K562 (cell line): ENCODE results near the gene OR8B4. TPM values are rescaled to one million over a fixed set of nuclear protein-coding genes. Genes with fewer than 3 reads are reported as not detected.
A peak's percentile ranks its signal among the peaks of the same experiment; 100 is the strongest.

Source experiments
- ATAC-seq: fragments of 200-7000 bp; cut with Tn5 transposase; 3 replicates; pipeline ENCODE4 v1.9.1; 2020; ENCODE audit warnings: moderate library complexity
- BruUV-seq: library from RNA; stranded (reverse); fragments of 400-500 nt; replicated peaks from 2 replicates; lab custom pipeline; 2021; lab: Mats Ljungman, UMichigan
- CTCF ChIA-PET: fragments of 300-600 bp; formaldehyde crosslinking; extraction: SDS; loops from one replicate; lab custom pipeline; 2021; ENCODE audit warnings: low intra/inter-chr PET ratio; lab: Yijun Ruan, JAX
- POLR2A ChIA-PET: fragments of 300-600, 350-650 bp; sonication (Branson Sonifier 250); formaldehyde crosslinking; extraction: SDS; loops from one replicate; lab custom pipeline; 2021; ENCODE audit warnings: antibody characterized with exemption, inconsistent platforms; lab: Yijun Ruan, JAX
- DNase-seq, 4 experiments: peaks; one replicate each; pipeline versions ENCODE4 v3.0.0 to v3.0.0-alpha.2; 2011 to 2018; ENCODE audit warnings: low spot score in 3 of 4, mixed read lengths in 3 of 4; ENCODE audit errors: extremely low read depth in 1 of 4
- FAIRE-seq: peaks from 2 replicates; lab custom pipeline; 2011; peaks lifted over from hg19 to GRCh38; lab: Jason Lieb, UNC
- H2AFZ ChIP-seq: 2 replicates; pipeline ENCODE4 v1.6.0; 2011; ENCODE audit warnings: low read depth, low read length, control low read depth, inconsistent platforms
- H3K27ac ChIP-seq: fragments of 200-600 bp; 3 replicates; pipeline ENCODE4 v1.8.0; 2011; ENCODE audit warnings: low read depth, mild to moderate bottlenecking, control low read depth, inconsistent platforms, low read length, moderate library complexity, mixed read lengths; ENCODE audit errors: extremely low read depth
- H3K27me3 ChIP-seq, 2 experiments: fragments of 300-600 bp in 1 of 2; 2 replicates in 1 of 2; 3 replicates in 1 of 2; pipeline versions ENCODE4 v1.6.0 to v1.8.0; 2011; ENCODE audit warnings: inconsistent platforms in 2 of 2, low read length in 2 of 2, mild to moderate bottlenecking in 1 of 2, mixed read lengths in 1 of 2, moderate library complexity in 1 of 2; ENCODE audit not compliant: control insufficient read depth in 2 of 2, insufficient read depth in 2 of 2
- H3K36me3 ChIP-seq: fragments of 300-600 bp; 3 replicates; pipeline ENCODE4 v1.8.0; 2011; ENCODE audit warnings: mild to moderate bottlenecking, low read length, inconsistent platforms; ENCODE audit not compliant: control insufficient read depth, insufficient read depth
- H3K4me1 ChIP-seq, 2 experiments: fragments of 200-600 bp in 1 of 2; replicated peaks in 1 of 2; 2 replicates in 1 of 2; 3 replicates in 1 of 2; pipeline versions ENCODE4 v1.5.1 to v1.8.0; 2011; ENCODE audit warnings: inconsistent platforms in 2 of 2, low read length in 2 of 2, mild to moderate bottlenecking in 1 of 2, mixed read lengths in 1 of 2, moderate library complexity in 1 of 2; ENCODE audit not compliant: control insufficient read depth in 2 of 2, insufficient read depth in 2 of 2
- H3K4me2 ChIP-seq: 2 replicates; pipeline ENCODE4 v1.6.1; 2011; ENCODE audit warnings: low read length, control low read depth, inconsistent platforms, mixed read lengths; ENCODE audit not compliant: insufficient read depth
- H3K4me3 ChIP-seq: fragments of 200-600 bp; sonication (generic), shearing (Covaris generic); 2 replicates; pipeline ENCODE4 v1.5.1; 2016; ENCODE audit warnings: control low read depth, inconsistent platforms
- H3K79me2 ChIP-seq: fragments of 200-600 bp; 3 replicates; pipeline ENCODE4 v1.8.0; 2011; ENCODE audit warnings: low read length, inconsistent platforms; ENCODE audit not compliant: control insufficient read depth, insufficient read depth
- H3K9ac ChIP-seq, 2 experiments: 2 replicates each; pipeline versions ENCODE4 v1.6.0 to v1.6.1; 2011; ENCODE audit warnings: low read depth in 2 of 2, low read length in 2 of 2, control low read depth in 1 of 2, inconsistent platforms in 1 of 2, mild to moderate bottlenecking in 1 of 2, mixed read lengths in 1 of 2; ENCODE audit not compliant: insufficient read depth in 1 of 2
- H3K9me1 ChIP-seq: one replicate; pipeline ENCODE4 v1.6.0; 2011; ENCODE audit warnings: inconsistent platforms, mild to moderate bottlenecking, low read length, moderate library complexity; ENCODE audit not compliant: control insufficient read depth, insufficient read depth
- H3K9me3 ChIP-seq: replicated peaks from 2 replicates; pipeline ENCODE4 v1.5.1; 2011; ENCODE audit warnings: low read depth, low read length, inconsistent platforms; ENCODE audit not compliant: control insufficient read depth, insufficient read depth
- H4K20me1 ChIP-seq: replicated peaks from 2 replicates; pipeline ENCODE4 v1.6.1; 2011; ENCODE audit warnings: low read length, inconsistent platforms, mixed read lengths; ENCODE audit not compliant: control insufficient read depth, insufficient read depth
- CBFA2T3 ChIP-seq: fragments of 450-650 bp; IDR thresholded peaks from 2 replicates; pipeline ENCODE4 v1.6.1; 2017
- CEBPG ChIP-seq, 3 experiments: fragments of 200-800 bp in 1 of 3; sonication (Bioruptor generic) in 1 of 3; sonication (generic) in 1 of 3; formaldehyde crosslinking in 1 of 3; IDR thresholded peaks in 2 of 3; conservative IDR thresholded peaks in 1 of 3; 2 replicates each; pipeline versions ENCODE4 v1.6.1 to v1.8.0; 2016 to 2022; ENCODE audit warnings: missing compliant biosample characterization in 2 of 3, missing genetic modification characterization in 2 of 3, mild to moderate bottlenecking in 1 of 3, missing genetic modification reagents in 1 of 3
- HMGN3 ChIP-seq: IDR thresholded peaks from 2 replicates; pipeline ENCODE4 v1.6.1; 2011; ENCODE audit warnings: borderline replicate concordance, low read depth, mild to moderate bottlenecking, mixed read lengths, low read length; ENCODE audit not compliant: insufficient read length; ENCODE audit errors: extremely low read depth
- KAT2B ChIP-seq: IDR thresholded peaks from one replicate; pipeline ENCODE4 v1.6.1; 2012; ENCODE audit warnings: low read depth, mild to moderate bottlenecking, control low read depth, inconsistent platforms, low read length, moderate library complexity
- KDM1A ChIP-seq, 2 experiments: fragments of 450-650 bp; IDR thresholded peaks; 2 replicates each; pipeline ENCODE4 v1.6.1; 2016; ENCODE audit warnings: mild to moderate bottlenecking in 2 of 2
- KDM2B ChIP-seq: fragments of 250-450 bp; sonication (Bioruptor Pico); IDR thresholded peaks from 2 replicates; pipeline ENCODE4 v1.8.0; 2021; ENCODE audit warnings: mild to moderate bottlenecking, moderate library complexity
- KDM4B ChIP-seq, 2 experiments: fragments of 450-650 bp in 1 of 2; sonication (generic) in 1 of 2; IDR thresholded peaks; 2 replicates each; pipeline ENCODE4 v1.6.1; 2016 to 2017; ENCODE audit warnings: borderline replicate concordance in 2 of 2, antibody characterized with exemption in 1 of 2, low read depth in 1 of 2, mild to moderate bottlenecking in 1 of 2
- KLF1 ChIP-seq: fragments of 450-650 bp; IDR thresholded peaks from 2 replicates; pipeline ENCODE4 v1.6.1; 2016; ENCODE audit warnings: missing genetic modification characterization, missing compliant biosample characterization
- PURB ChIP-seq: sonication (generic); formaldehyde crosslinking; IDR thresholded peaks from 2 replicates; pipeline ENCODE4 v1.9.0; 2021; ENCODE audit warnings: low read depth, mild to moderate bottlenecking, missing genetic modification reagents
- SMARCA4 ChIP-seq: fragments of 450-650 bp; IDR thresholded peaks from 2 replicates; pipeline ENCODE4 v1.6.1; 2016
- TRIM24 ChIP-seq, 2 experiments: fragments of 450-650 bp; IDR thresholded peaks; 2 replicates each; pipeline ENCODE4 v1.6.1; 2016
- ZBTB7A ChIP-seq: IDR thresholded peaks from 2 replicates; pipeline ENCODE4 v1.6.1; 2011; ENCODE audit warnings: low read depth, mild to moderate bottlenecking, low read length, moderate library complexity, borderline replicate concordance; ENCODE audit not compliant: control insufficient read depth
- ZFX ChIP-seq: sonication (generic); formaldehyde crosslinking; IDR thresholded peaks from 2 replicates; pipeline ENCODE4 v1.8.0; 2022; ENCODE audit warnings: mild to moderate bottlenecking, missing genetic modification reagents, moderate library complexity
- ZNF668 ChIP-seq: fragments of 250-450 bp; sonication (Bioruptor Pico); IDR thresholded peaks from 2 replicates; pipeline ENCODE4 v1.8.0; 2022; ENCODE audit warnings: mild to moderate bottlenecking, inconsistent platforms
- ZNF778 ChIP-seq: fragments of 450-650 bp; formaldehyde crosslinking; IDR thresholded peaks from 2 replicates; pipeline ENCODE4 v1.4.0; 2020; ENCODE audit warnings: mild to moderate bottlenecking, moderate library complexity
- WGBS: fragments of 100-300 bp; shearing (Covaris generic); methylation state at CpG from one replicate; pipeline ENCODE4 v1.1.6; 2016; ENCODE audit warnings: low coverage, mixed read lengths; ENCODE audit not compliant: insufficient coverage; ENCODE audit errors: missing lambda C conversion rate; 5-methylcytosine and 5-hydroxymethylcytosine counted together
- in situ Hi-C: fragments of 300-500 bp; cut with MboI; formaldehyde crosslinking; loops from 4 replicates; pipeline ENCODE4 v1.15.0; 2018; ENCODE audit warnings: inconsistent platforms, mixed read lengths
- intact Hi-C: fragments of 100-400 bp; cut with micrococcal nuclease; formaldehyde crosslinking; loops from 2 replicates; pipeline ENCODE4 v1.14.2; 2022
- polyA plus RNA-seq, 8 experiments: library from polyadenylated mRNA; depleted of rRNA in 4 of 8; stranded (reverse) in 5 of 8; unstranded in 3 of 8; fragments of >200 nt; fragmentation: Nextera tagmentation in 2 of 8; fragmentation: Illumina TruSeq in 1 of 8; extraction: Ambion mirVana in 2 of 8; extraction: Trizol in 1 of 8; gene quantifications; 2 replicates each; pipeline versions ENCODE4 v1.2.1 to v1.2.3, GENCODE V29; 2011 to 2014; ENCODE audit warnings: inconsistent platforms in 1 of 8, missing spikeins in 1 of 8
- total RNA-seq, 7 experiments: library from RNA; depleted of rRNA in 6 of 7; stranded (reverse); fragments of >200 nt in 6 of 7; fragmentation: Illumina TruSeq in 2 of 7; extraction: Trizol in 2 of 7; gene quantifications; 2 replicates each; pipeline versions ENCODE4 v1.2.1 to v1.2.3, GENCODE V29; 2011 to 2021; ENCODE audit warnings: low replicate concordance in 1 of 7
- TF ChIP-seq, protein P1 (sequence below), 2 experiments: fragments of 450-650 bp in 1 of 2; sonication (generic) in 1 of 2; formaldehyde crosslinking in 1 of 2; IDR thresholded peaks in 1 of 2; conservative IDR thresholded peaks in 1 of 2; 2 replicates each; pipeline versions ENCODE4 v1.6.1 to v1.8.1; 2016 to 2023; ENCODE audit warnings: mild to moderate bottlenecking in 2 of 2, moderate library complexity in 2 of 2, inconsistent platforms in 1 of 2, missing genetic modification reagents in 1 of 2
- TF ChIP-seq, protein P2 (sequence below): sonication (generic); formaldehyde crosslinking; IDR thresholded peaks from 2 replicates; pipeline ENCODE4 v1.8.1; 2023; ENCODE audit warnings: mild to moderate bottlenecking, missing genetic modification reagents
- TF ChIP-seq, protein P3 (sequence below), 3 experiments: fragments of 200-800 bp in 1 of 3; sonication (Bioruptor generic) in 1 of 3; sonication (generic) in 1 of 3; formaldehyde crosslinking in 1 of 3; IDR thresholded peaks; 2 replicates each; pipeline versions ENCODE4 v1.6.1 to v1.8.0; 2016 to 2022; ENCODE audit warnings: mild to moderate bottlenecking in 2 of 3, missing compliant biosample characterization in 2 of 3, missing genetic modification characterization in 2 of 3, missing genetic modification reagents in 1 of 3

OR8B4 gene
- total and polyA plus RNA-seq, 9 of the 15 experiments (the other 6 are each of a cell fraction or from before 2014, with no cell fraction given) = not detected

DNA sequence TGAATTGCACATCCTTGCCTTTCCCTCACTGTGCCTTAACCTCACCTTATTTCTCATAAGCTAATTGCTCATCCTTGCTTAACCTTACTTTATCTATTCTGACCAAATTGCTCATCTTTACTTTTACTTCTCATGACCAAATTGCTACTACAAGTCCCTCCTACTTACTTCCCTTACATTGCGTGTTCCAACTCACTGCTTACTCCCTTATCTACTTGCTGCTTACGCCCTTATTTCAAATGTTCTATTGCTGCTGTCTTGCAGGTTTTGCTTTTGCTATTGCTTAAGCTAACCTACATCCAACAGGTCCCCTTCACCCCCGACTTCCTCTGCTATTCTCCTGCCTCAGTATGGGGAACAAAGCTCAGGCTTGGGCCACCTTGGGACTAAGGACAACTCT lies 48.4 kb downstream of the OR8B4 start:
- H3K4me3 ChIP-seq = no peak overlapping the region
- ChIA-PET POLR2A (interaction anchor here (0.8 kb wide), 1 partner anchor 190 kb away, joined by 5 read pairs; no protein-coding TSS in a partner anchor), CTCF (no interaction called here)
- intact Hi-C loops (no loop called here), in situ Hi-C loops (no loop called here)
- no peak overlapping the region for H2AFZ ChIP-seq
- FAIRE-seq = no peak
- BruUV-seq = no TSS peak
- H3K79me2 ChIP-seq = no peaks in the 10 kb centered on the region
- no peaks in the 10 kb centered on the region for H4K20me1 ChIP-seq
- no peaks in the 10 kb centered on the region for H3K36me3 ChIP-seq
- H3K4me1 ChIP-seq = no peaks in the 10 kb centered on the region; a peak in 1 of 5 replicates
- WGBS = 14% methylated on average over 3 of the region's 3 CpGs
- no peak overlapping the region for H3K9ac ChIP-seq
- H3K9me3 ChIP-seq = no peaks in the 10 kb centered on the region
- H3K27me3 ChIP-seq = no peaks in the 10 kb centered on the region
- H3K4me2 ChIP-seq = no peak overlapping the region
- H3K9me1 ChIP-seq = no peaks in the 10 kb centered on the region
- peak in 1 of 4 experiments; percentile 6 for DNase-seq
- ATAC-seq = no peak
- no peak overlapping the region for H3K27ac ChIP-seq
- TF ChIP-seq SMARCA4 = 0 out of 2 replicates have a peak, but pooled peaks have one; percentile 44
- TF ChIP-seq, protein P1, sequence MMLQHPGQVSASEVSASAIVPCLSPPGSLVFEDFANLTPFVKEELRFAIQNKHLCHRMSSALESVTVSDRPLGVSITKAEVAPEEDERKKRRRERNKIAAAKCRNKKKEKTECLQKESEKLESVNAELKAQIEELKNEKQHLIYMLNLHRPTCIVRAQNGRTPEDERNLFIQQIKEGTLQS (IDR thresholded peaks at IDR 0.05) = peak; percentile 30; the same call in 1 of the 2 replicates
- TF ChIP-seq, protein P1 (CRISPR knock-in tag; conservative IDR thresholded peaks at IDR 0.05) = no peak
- TF ChIP-seq CEBPG (CRISPR knock-in tag; IDR thresholded peaks at IDR 0.05) = peak; percentile 32; the same call in 1 of the 2 replicates
- peak in 1 of 2 experiments; percentile 63; a peak in 2 of 4 replicates for TF ChIP-seq CEBPG (tag; conservative IDR thresholded peaks at IDR 0.05 in 1 of 2, IDR thresholded peaks at IDR 0.05 in 1 of 2)
- peak; percentile 28; the same call in 1 of the 2 replicates for TF ChIP-seq CBFA2T3
- no peak for TF ChIP-seq KLF1 (tag)
- TF ChIP-seq PURB (CRISPR knock-in tag) = no peak
- no peak for TF ChIP-seq HMGN3
- peak; percentile 81 to 85; a peak in 2 of 4 replicates for TF ChIP-seq TRIM24 (IDR thresholded peaks at IDR 0.05)
- no peak for TF ChIP-seq ZNF778 (CRISPR knock-in tag)
- TF ChIP-seq ZBTB7A = no peak
- TF ChIP-seq KDM4B (IDR thresholded peaks at IDR 0.05; ENCODE audit: borderline replicate concordance in 2 of 2, low read depth in 1 of 2) = no peak
- TF ChIP-seq ZFX (CRISPR knock-in tag) = no peak
- TF ChIP-seq KDM1A (IDR thresholded peaks at IDR 0.05) = no peak
- no peak for TF ChIP-seq KDM2B (CRISPR knock-in tag)
- TF ChIP-seq KAT2B = no peak
- no peak for TF ChIP-seq ZNF668
- TF ChIP-seq, protein P2, sequence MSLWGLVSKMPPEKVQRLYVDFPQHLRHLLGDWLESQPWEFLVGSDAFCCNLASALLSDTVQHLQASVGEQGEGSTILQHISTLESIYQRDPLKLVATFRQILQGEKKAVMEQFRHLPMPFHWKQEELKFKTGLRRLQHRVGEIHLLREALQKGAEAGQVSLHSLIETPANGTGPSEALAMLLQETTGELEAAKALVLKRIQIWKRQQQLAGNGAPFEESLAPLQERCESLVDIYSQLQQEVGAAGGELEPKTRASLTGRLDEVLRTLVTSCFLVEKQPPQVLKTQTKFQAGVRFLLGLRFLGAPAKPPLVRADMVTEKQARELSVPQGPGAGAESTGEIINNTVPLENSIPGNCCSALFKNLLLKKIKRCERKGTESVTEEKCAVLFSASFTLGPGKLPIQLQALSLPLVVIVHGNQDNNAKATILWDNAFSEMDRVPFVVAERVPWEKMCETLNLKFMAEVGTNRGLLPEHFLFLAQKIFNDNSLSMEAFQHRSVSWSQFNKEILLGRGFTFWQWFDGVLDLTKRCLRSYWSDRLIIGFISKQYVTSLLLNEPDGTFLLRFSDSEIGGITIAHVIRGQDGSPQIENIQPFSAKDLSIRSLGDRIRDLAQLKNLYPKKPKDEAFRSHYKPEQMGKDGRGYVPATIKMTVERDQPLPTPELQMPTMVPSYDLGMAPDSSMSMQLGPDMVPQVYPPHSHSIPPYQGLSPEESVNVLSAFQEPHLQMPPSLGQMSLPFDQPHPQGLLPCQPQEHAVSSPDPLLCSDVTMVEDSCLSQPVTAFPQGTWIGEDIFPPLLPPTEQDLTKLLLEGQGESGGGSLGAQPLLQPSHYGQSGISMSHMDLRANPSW (CRISPR knock-in tag) = no peak
- TF ChIP-seq, protein P3, sequence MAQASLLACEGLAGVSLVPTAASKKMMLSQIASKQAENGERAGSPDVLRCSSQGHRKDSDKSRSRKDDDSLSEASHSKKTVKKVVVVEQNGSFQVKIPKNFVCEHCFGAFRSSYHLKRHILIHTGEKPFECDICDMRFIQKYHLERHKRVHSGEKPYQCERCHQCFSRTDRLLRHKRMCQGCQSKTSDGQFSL (CRISPR knock-in tag; IDR thresholded peaks at IDR 0.05) = no peak
- TF ChIP-seq, protein P3 (tag; IDR thresholded peaks at IDR 0.05) = no peak
